ENCODE results near the gene ADM2. TPM values are rescaled to one million over a fixed set of nuclear protein-coding genes. Genes with fewer than 3 reads are reported as not detected.

The ADM2 gene
- total RNA-seq, 1 experiment from 2014 or later = 10.9 TPM

DNA sequence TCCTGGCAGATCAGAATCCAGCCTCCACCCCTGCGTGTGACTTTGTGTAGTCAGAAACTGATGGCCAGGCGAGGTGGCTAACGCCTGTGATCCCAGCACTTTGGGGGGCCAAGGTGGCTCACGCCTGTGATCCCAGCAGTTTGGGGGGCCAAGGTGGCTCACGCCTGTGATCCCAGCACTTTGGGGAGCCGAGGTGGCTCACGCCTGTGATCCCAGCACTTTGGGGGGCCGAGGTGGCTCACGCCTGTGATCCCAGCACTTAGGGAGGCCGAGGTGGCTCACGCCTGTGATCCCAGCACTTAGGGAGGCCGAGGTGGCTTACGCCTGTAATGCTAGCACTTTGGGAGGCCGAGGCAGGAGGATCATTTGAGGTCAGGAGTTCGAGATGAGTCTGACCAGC lies 31.8 kb downstream of the ADM2 start:
- Mint-ChIP-seq H3K4me1 (peaks cover 10% of the 10 kb centered on the region), H3K27ac (no peak overlapping the region), H3K36me3 (peaks cover 8% of the 10 kb centered on the region; the same call in 1 of the 2 replicates), H3K27me3 (ENCODE audit: low read depth) (no peaks in the 10 kb centered on the region), H3K4me3 (no peak overlapping the region), H3K9me3 (no peaks in the 10 kb centered on the region)
- POLR2A ChIA-PET = no interaction called here
- CTCF ChIA-PET = no interaction called here
- DNase-seq (ENCODE audit: low spot score) (no peak), ATAC-seq (no peak)
- TF ChIP-seq NFATC4 (CRISPR knock-in tag; IDR thresholded peaks at IDR 0.05) = no peak
- TF ChIP-seq, protein P1, sequence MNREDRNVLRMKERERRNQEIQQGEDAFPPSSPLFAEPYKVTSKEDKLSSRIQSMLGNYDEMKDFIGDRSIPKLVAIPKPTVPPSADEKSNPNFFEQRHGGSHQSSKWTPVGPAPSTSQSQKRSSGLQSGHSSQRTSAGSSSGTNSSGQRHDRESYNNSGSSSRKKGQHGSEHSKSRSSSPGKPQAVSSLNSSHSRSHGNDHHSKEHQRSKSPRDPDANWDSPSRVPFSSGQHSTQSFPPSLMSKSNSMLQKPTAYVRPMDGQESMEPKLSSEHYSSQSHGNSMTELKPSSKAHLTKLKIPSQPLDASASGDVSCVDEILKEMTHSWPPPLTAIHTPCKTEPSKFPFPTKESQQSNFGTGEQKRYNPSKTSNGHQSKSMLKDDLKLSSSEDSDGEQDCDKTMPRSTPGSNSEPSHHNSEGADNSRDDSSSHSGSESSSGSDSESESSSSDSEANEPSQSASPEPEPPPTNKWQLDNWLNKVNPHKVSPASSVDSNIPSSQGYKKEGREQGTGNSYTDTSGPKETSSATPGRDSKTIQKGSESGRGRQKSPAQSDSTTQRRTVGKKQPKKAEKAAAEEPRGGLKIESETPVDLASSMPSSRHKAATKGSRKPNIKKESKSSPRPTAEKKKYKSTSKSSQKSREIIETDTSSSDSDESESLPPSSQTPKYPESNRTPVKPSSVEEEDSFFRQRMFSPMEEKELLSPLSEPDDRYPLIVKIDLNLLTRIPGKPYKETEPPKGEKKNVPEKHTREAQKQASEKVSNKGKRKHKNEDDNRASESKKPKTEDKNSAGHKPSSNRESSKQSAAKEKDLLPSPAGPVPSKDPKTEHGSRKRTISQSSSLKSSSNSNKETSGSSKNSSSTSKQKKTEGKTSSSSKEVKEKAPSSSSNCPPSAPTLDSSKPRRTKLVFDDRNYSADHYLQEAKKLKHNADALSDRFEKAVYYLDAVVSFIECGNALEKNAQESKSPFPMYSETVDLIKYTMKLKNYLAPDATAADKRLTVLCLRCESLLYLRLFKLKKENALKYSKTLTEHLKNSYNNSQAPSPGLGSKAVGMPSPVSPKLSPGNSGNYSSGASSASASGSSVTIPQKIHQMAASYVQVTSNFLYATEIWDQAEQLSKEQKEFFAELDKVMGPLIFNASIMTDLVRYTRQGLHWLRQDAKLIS (CRISPR knock-in tag; IDR thresholded peaks at IDR 0.05; ENCODE audit: borderline replicate concordance) = no peak
- TF ChIP-seq ZNF121 (CRISPR knock-in tag; IDR thresholded peaks at IDR 0.05) = no peak
- TF ChIP-seq GTF2I (CRISPR knock-in tag; conservative IDR thresholded peaks at IDR 0.05) = no peak
- TF ChIP-seq, protein P2, sequence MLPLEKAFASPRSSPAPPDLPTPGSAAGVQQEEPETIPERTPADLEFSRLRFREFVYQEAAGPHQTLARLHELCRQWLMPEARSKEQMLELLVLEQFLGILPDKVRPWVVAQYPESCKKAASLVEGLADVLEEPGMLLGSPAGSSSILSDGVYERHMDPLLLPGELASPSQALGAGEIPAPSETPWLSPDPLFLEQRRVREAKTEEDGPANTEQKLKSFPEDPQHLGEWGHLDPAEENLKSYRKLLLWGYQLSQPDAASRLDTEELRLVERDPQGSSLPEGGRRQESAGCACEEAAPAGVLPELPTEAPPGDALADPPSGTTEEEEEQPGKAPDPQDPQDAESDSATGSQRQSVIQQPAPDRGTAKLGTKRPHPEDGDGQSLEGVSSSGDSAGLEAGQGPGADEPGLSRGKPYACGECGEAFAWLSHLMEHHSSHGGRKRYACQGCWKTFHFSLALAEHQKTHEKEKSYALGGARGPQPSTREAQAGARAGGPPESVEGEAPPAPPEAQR (CRISPR knock-in tag; IDR thresholded peaks at IDR 0.05) = no peak

DNA sequence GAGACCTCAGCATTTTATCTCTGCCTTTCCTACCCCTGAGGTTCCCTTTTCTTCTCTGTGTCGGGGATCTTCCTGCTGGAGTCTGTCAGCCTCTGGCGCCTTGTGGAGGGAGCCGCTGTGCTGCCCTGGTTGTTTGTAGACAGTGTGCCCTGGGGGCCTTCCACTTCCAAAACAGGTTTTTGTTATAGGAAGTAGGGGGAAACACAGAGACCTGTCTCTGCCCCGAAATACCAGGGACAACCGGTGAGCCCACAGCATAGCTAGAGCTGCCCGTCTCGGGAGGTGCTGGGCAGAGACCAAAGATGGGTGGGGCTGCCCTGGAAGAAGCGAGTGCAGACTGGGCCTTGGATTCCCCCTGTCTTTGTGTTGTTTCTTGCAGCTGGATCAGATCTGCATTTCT lies 34.7 kb downstream of the ADM2 start:
- Mint-ChIP-seq H3K27ac (no peak overlapping the region), H3K27me3 (ENCODE audit: low read depth) (no peaks in the 10 kb centered on the region), H3K4me1 (no peaks in the 10 kb centered on the region), H3K36me3 (peaks cover 15% of the 10 kb centered on the region), H3K4me3 (no peak overlapping the region), H3K9me3 (no peaks in the 10 kb centered on the region)
- ChIA-PET CTCF (interaction anchor here (0.7 kb wide), 1 partner anchor 10 kb away, joined by 3 read pairs; no protein-coding TSS in a partner anchor), POLR2A (interaction anchor here (0.7 kb wide), 1 partner anchor 53 kb away, joined by 4 read pairs; no protein-coding TSS in a partner anchor)
- DNase-seq (ENCODE audit: low spot score) = no peak
- TF ChIP-seq, protein P3, sequence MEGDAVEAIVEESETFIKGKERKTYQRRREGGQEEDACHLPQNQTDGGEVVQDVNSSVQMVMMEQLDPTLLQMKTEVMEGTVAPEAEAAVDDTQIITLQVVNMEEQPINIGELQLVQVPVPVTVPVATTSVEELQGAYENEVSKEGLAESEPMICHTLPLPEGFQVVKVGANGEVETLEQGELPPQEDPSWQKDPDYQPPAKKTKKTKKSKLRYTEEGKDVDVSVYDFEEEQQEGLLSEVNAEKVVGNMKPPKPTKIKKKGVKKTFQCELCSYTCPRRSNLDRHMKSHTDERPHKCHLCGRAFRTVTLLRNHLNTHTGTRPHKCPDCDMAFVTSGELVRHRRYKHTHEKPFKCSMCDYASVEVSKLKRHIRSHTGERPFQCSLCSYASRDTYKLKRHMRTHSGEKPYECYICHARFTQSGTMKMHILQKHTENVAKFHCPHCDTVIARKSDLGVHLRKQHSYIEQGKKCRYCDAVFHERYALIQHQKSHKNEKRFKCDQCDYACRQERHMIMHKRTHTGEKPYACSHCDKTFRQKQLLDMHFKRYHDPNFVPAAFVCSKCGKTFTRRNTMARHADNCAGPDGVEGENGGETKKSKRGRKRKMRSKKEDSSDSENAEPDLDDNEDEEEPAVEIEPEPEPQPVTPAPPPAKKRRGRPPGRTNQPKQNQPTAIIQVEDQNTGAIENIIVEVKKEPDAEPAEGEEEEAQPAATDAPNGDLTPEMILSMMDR (IDR thresholded peaks at IDR 0.05) = no peak
- TF ChIP-seq NR3C1 (CRISPR knock-in tag; conservative IDR thresholded peaks at IDR 0.05; ENCODE audit: low read depth) (no peak), TEAD1 (CRISPR knock-in tag; IDR thresholded peaks at IDR 0.05) (no peak), ZNF232 (CRISPR knock-in tag; IDR thresholded peaks at IDR 0.05) (no peak), ATF1 (CRISPR knock-in tag; IDR thresholded peaks at IDR 0.05) (no peak), TEAD4 (CRISPR knock-in tag; IDR thresholded peaks at IDR 0.05) (no peak), FOXP1 (CRISPR knock-in tag; IDR thresholded peaks at IDR 0.05; ENCODE audit: borderline replicate concordance) (no peak)
- TF ChIP-seq, protein P4, sequence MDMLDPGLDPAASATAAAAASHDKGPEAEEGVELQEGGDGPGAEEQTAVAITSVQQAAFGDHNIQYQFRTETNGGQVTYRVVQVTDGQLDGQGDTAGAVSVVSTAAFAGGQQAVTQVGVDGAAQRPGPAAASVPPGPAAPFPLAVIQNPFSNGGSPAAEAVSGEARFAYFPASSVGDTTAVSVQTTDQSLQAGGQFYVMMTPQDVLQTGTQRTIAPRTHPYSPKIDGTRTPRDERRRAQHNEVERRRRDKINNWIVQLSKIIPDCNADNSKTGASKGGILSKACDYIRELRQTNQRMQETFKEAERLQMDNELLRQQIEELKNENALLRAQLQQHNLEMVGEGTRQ (CRISPR knock-in tag; IDR thresholded peaks at IDR 0.05) = no peak
- TF ChIP-seq, protein P5, sequence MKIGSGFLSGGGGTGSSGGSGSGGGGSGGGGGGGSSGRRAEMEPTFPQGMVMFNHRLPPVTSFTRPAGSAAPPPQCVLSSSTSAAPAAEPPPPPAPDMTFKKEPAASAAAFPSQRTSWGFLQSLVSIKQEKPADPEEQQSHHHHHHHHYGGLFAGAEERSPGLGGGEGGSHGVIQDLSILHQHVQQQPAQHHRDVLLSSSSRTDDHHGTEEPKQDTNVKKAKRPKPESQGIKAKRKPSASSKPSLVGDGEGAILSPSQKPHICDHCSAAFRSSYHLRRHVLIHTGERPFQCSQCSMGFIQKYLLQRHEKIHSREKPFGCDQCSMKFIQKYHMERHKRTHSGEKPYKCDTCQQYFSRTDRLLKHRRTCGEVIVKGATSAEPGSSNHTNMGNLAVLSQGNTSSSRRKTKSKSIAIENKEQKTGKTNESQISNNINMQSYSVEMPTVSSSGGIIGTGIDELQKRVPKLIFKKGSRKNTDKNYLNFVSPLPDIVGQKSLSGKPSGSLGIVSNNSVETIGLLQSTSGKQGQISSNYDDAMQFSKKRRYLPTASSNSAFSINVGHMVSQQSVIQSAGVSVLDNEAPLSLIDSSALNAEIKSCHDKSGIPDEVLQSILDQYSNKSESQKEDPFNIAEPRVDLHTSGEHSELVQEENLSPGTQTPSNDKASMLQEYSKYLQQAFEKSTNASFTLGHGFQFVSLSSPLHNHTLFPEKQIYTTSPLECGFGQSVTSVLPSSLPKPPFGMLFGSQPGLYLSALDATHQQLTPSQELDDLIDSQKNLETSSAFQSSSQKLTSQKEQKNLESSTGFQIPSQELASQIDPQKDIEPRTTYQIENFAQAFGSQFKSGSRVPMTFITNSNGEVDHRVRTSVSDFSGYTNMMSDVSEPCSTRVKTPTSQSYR (CRISPR knock-in tag; IDR thresholded peaks at IDR 0.05) = no peak
- ATAC-seq = no peak
